Chondrocyte (in vitro differentiated cells): ENCODE measurements around the gene OSMR. TPM values are rescaled to one million over a fixed set of nuclear protein-coding genes. Genes with fewer than 3 reads are reported as not detected.

ENCODE experiments used
- DNase-seq: peaks from one replicate; pipeline ENCODE4 v3.0.0; 2021; ENCODE audit warnings: mixed read lengths, low spot score
- H3K27ac Mint-ChIP-seq: one replicate; pipeline ENCODE4 v1.8.0; 2021; ENCODE audit warnings: mild to moderate bottlenecking, moderate library complexity, mixed read lengths; ENCODE audit not compliant: unreplicated experiment
- H3K27me3 Mint-ChIP-seq: 2 replicates; pipeline ENCODE4 v1.8.0; 2021; ENCODE audit warnings: low read depth, mixed read lengths
- H3K36me3 Mint-ChIP-seq: 2 replicates; pipeline ENCODE4 v1.8.0; 2021; ENCODE audit warnings: low read depth, mixed read lengths
- H3K4me1 Mint-ChIP-seq: 2 replicates; pipeline ENCODE4 v1.8.0; 2021; ENCODE audit warnings: low read depth, mild to moderate bottlenecking, mixed read lengths
- H3K4me3 Mint-ChIP-seq: one replicate; pipeline ENCODE4 v1.8.0; 2021; ENCODE audit warnings: mild to moderate bottlenecking, moderate library complexity, mixed read lengths; ENCODE audit not compliant: unreplicated experiment
- H3K9me3 Mint-ChIP-seq: 2 replicates; pipeline ENCODE4 v1.8.0; 2021; ENCODE audit warnings: low read depth, mixed read lengths
- total RNA-seq: library from RNA; stranded (reverse); gene quantifications from 3 replicates; pipeline ENCODE4 v1.2.1, GENCODE V29; 2021
- TF ChIP-seq, protein P1 (sequence below): fragments of 200-600 bp; sonication (generic); IDR thresholded peaks from 2 replicates; pipeline ENCODE4 v1.5.0; 2021; ENCODE audit warnings: antibody characterized with exemption, mild to moderate bottlenecking, moderate library complexity

OSMR gene
- total RNA-seq, 1 donor from 2014 or later, result 43.0 TPM

GRCh38 chr5:38831909-38832308, 13.9 kb upstream of the OSMR start:
- Mint-ChIP-seq H3K9me3 (no peaks in the 10 kb centered on the region), H3K4me3 (no peak overlapping the region), H3K36me3 (no peaks in the 10 kb centered on the region), H3K27me3 (no peaks in the 10 kb centered on the region), H3K27ac (no peak overlapping the region), H3K4me1 (peaks cover 14% of the 10 kb centered on the region)
- no peak for DNase-seq
- TF ChIP-seq, protein P1, sequence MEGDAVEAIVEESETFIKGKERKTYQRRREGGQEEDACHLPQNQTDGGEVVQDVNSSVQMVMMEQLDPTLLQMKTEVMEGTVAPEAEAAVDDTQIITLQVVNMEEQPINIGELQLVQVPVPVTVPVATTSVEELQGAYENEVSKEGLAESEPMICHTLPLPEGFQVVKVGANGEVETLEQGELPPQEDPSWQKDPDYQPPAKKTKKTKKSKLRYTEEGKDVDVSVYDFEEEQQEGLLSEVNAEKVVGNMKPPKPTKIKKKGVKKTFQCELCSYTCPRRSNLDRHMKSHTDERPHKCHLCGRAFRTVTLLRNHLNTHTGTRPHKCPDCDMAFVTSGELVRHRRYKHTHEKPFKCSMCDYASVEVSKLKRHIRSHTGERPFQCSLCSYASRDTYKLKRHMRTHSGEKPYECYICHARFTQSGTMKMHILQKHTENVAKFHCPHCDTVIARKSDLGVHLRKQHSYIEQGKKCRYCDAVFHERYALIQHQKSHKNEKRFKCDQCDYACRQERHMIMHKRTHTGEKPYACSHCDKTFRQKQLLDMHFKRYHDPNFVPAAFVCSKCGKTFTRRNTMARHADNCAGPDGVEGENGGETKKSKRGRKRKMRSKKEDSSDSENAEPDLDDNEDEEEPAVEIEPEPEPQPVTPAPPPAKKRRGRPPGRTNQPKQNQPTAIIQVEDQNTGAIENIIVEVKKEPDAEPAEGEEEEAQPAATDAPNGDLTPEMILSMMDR, result peak; percentile 73

- TF ChIP-seq, protein P1, result peak; percentile 44
- Mint-ChIP-seq H3K27me3 (no peaks in the 10 kb centered on the region), H3K36me3 (peaks cover 2% of the 10 kb centered on the region), H3K27ac (no peak overlapping the region), H3K4me3 (no peak overlapping the region), H3K9me3 (no peaks in the 10 kb centered on the region), H3K4me1 (peaks cover 20% of the 10 kb centered on the region)
- DNase-seq, result no peak
Observed at GRCh38 chr5:38832810-38833209, 13.0 kb upstream of the OSMR start.

- no peak for DNase-seq
- Mint-ChIP-seq H3K27me3 (no peaks in the 10 kb centered on the region), H3K27ac (peak overlapping the region; percentile 64), H3K9me3 (no peaks in the 10 kb centered on the region), H3K36me3 (peaks cover 2% of the 10 kb centered on the region), H3K4me3 (no peak overlapping the region), H3K4me1 (peaks cover 31% of the 10 kb centered on the region)
- TF ChIP-seq, protein P1, result no peak
Observed at GRCh38 chr5:38835887-38836286, 9.9 kb upstream of the OSMR start.

GRCh38 chr5:38837416-38837815, 8.4 kb upstream of the OSMR start:
- Mint-ChIP-seq H3K27ac (no peak overlapping the region), H3K9me3 (no peaks in the 10 kb centered on the region), H3K4me3 (no peak overlapping the region), H3K27me3 (no peaks in the 10 kb centered on the region), H3K36me3 (peaks cover 3% of the 10 kb centered on the region), H3K4me1 (peaks cover 28% of the 10 kb centered on the region)
- TF ChIP-seq, protein P1, result no peak
- DNase-seq, result no peak

- no peak for DNase-seq
- Mint-ChIP-seq H3K4me1 (peaks cover 30% of the 10 kb centered on the region), H3K27me3 (no peaks in the 10 kb centered on the region), H3K27ac (no peak overlapping the region), H3K9me3 (peaks cover 4% of the 10 kb centered on the region), H3K36me3 (peaks cover 8% of the 10 kb centered on the region), H3K4me3 (no peak overlapping the region)
- TF ChIP-seq, protein P1, result no peak
Observed at GRCh38 chr5:38837932-38838331, 7.9 kb upstream of the OSMR start.
